Measurements from ENCODE around the gene TMEM238. TPM values are rescaled to one million over a fixed set of nuclear protein-coding genes. Genes with fewer than 3 reads are reported as not detected.
"Not testable (repeated sequence)": the region's sequence is repeated elsewhere in the genome, so short reads cannot be mapped to it uniquely, and the experiment has no call there.

TMEM238 gene
- total RNA-seq, 2 experiments from 2014 or later = 23.6 to 26.7 TPM

DNA sequence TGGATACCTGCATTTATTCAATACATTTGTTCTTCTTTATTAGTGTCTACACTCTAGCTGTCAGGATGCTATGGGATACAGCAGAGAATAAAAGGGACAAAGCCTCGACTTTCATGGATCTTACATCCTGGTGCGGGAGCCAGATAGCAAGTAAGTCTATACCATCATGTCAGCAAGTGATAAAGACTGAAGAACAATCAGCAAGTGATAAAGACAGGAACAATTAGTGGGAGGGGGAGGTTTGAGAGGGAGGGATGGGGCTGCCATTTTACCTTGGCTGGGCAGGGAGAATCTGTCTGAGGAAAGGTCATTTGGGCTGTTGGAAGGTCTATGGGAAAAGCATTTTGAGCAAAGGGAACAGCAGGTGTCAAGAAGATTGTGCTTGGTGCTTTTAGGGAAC lies 26.1 kb upstream of the TMEM238 start:
- Mint-ChIP-seq H3K27me3 (ENCODE audit: low read depth) (peaks cover 13% of the 10 kb centered on the region), H3K9me3 (ENCODE audit: insufficient read depth) (peaks cover 7% of the 10 kb centered on the region), H3K4me1 (ENCODE audit: low read depth) (peaks cover 26% of the 10 kb centered on the region), H3K4me3 (no peak overlapping the region), H3K27ac (no peak overlapping the region), H3K36me3 (ENCODE audit: low read depth) (peaks cover 38% of the 10 kb centered on the region)
- ATAC-seq = no peak
- ChIA-PET POLR2A (no interaction called here), CTCF (interaction anchor here (1.6 kb wide), 1 partner anchor 529 kb away, joined by 3 read pairs; no protein-coding TSS in a partner anchor)
- DNase-seq = no peak

DNA sequence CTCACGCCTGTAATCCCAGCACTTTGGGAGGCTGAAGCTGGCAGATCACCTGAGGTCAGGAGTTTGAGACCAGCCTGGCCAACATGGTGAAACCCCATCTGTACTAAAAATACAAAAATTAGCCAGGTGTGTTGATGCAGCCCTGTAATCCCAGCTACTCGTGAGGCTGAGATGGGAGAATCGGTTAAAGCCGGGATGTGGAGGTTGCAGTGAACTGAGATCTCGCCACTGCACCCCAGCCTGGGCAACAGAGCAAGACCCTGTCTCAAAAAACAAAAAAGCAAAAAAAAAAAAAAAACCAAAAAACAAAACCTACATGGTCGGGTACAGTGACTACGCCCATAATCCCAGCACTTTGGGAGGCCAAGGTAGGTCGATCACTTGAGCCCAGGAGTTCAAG lies 25.1 kb upstream of the TMEM238 start:
- Mint-ChIP-seq H3K27ac (peak overlapping the region; percentile 99), H3K4me1 (ENCODE audit: low read depth) (peaks cover 28% of the 10 kb centered on the region), H3K36me3 (ENCODE audit: low read depth) (peaks cover 45% of the 10 kb centered on the region)
- H3K9me3 Mint-ChIP-seq (ENCODE audit: insufficient read depth); H3K27me3 Mint-ChIP-seq (ENCODE audit: low read depth); H3K4me3 Mint-ChIP-seq; DNase-seq; ATAC-seq: not testable (repeated sequence)
- POLR2A ChIA-PET = interaction anchor here (0.6 to 1.5 kb wide), 4 partner anchors 22 to 302 kb away, joined by 3 to 4 read pairs (median 4); no protein-coding TSS in a partner anchor
- CTCF ChIA-PET = interaction anchor here (0.6 to 1.1 kb wide), 4 partner anchors 58 to 303 kb away, joined by 3 read pairs; partner anchors contain the start of gene KMT5C

DNA sequence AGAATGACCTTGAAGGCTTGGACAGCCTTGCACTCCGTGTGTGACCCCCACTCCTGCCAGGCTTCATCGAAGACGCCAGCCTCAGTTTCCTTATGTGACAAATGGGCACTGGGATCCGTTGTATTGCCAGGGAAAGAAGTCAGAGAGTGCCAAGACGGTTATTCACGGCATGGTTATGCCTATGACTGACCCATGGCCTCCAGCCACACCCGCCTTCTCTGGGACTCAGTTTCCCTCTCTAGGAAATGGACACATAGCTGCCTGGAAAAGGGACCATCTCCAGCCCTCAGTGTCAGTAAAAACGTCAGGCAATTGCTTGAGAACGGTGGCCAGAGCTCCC lies 24.4 kb upstream of the TMEM238 start:
- CTCF ChIA-PET = interaction anchor here (0.6 to 1.1 kb wide), 3 partner anchors 59 to 302 kb away, joined by 3 read pairs; partner anchors contain the start of gene KMT5C
- DNase-seq = no peak

GRCh38 chr19:55407800-55408532 lies 23.9 kb upstream of the TMEM238 start:
- H3K4me3 Mint-ChIP-seq = peak overlapping the region; percentile 96
- H3K27me3 Mint-ChIP-seq (ENCODE audit: low read depth) = peaks cover 8% of the 10 kb centered on the region
- H3K27ac Mint-ChIP-seq = peak overlapping the region; percentile 99
- H3K9me3 Mint-ChIP-seq (ENCODE audit: insufficient read depth) = peaks cover 7% of the 10 kb centered on the region
- H3K36me3 Mint-ChIP-seq (ENCODE audit: low read depth) = peaks cover 55% of the 10 kb centered on the region
- ChIA-PET CTCF (interaction anchor here (1.0 to 1.5 kb wide), 3 partner anchors 54 to 116 kb away, joined by 3 to 5 read pairs (median 3); partner anchors contain the start of genes ISOC2 and KMT5C), POLR2A (interaction anchor here (0.5 to 10.8 kb wide), 28 partner anchors 9 to 323 kb away, joined by 3 to 213 read pairs (median 4); partner anchors contain the start of genes FIZ1, ISOC2, KMT5C and NAT14)
- peak; percentile 92 for ATAC-seq
- peaks cover 38% of the 10 kb centered on the region for H3K4me1 Mint-ChIP-seq (ENCODE audit: low read depth)
- peak; percentile 99 for DNase-seq

More for the DNA sequence above, 24.4 kb upstream of the TMEM238 start:
- POLR2A ChIA-PET = interaction anchor here (0.6 to 1.5 kb wide), 4 partner anchors 21 to 302 kb away, joined by 3 to 4 read pairs (median 4); no protein-coding TSS in a partner anchor
- Mint-ChIP-seq H3K9me3 (ENCODE audit: insufficient read depth) (peaks cover 7% of the 10 kb centered on the region), H3K36me3 (ENCODE audit: low read depth) (peaks cover 51% of the 10 kb centered on the region), H3K4me1 (ENCODE audit: low read depth) (peaks cover 34% of the 10 kb centered on the region), H3K27ac (peak overlapping the region; percentile 99), H3K4me3 (peak overlapping the region; percentile 96), H3K27me3 (ENCODE audit: low read depth) (peaks cover 8% of the 10 kb centered on the region)
- ATAC-seq = no peak

DNA sequence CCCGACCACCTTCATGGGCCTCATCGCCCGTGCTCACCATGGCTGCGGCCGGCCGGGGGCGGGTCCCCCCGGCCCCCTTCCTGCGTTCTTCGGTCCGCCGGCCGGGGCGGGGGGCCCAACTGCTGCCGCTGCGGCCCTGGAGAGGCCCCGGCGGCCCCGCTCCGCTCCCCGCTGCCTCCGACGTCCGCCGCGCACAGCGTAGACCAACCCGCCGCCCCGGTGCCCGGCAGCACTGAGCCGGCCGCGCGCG lies 23.4 kb upstream of the TMEM238 start, which contains the start of gene UBE2S:
Gene UBE2S, minus strand, starts transcription at position 239 of the 250 bp plus-strand sequence. Its CDS starts 199 bp downstream, at position 40.
- H3K4me3 Mint-ChIP-seq = peak within 1 kb of the TSS; percentile 96
- peak; percentile 69 for ATAC-seq
- ChIA-PET POLR2A (interaction anchor here (0.6 to 10.8 kb wide), 29 partner anchors 10 to 323 kb away, joined by 3 to 213 read pairs (median 4); partner anchors contain the start of genes FIZ1, KMT5C, NAT14 and PPP6R1), CTCF (interaction anchor here (1.0 to 1.5 kb wide), 3 partner anchors 54 to 115 kb away, joined by 3 to 5 read pairs (median 3); partner anchors contain the start of genes ISOC2 and KMT5C)
- H3K27me3 Mint-ChIP-seq (ENCODE audit: low read depth); DNase-seq; H3K9me3 Mint-ChIP-seq (ENCODE audit: insufficient read depth): not testable (repeated sequence)
- H3K27ac Mint-ChIP-seq = peak within 1 kb of the TSS; percentile 99
- peaks cover 60% of the 10 kb centered on the region for H3K36me3 Mint-ChIP-seq (ENCODE audit: low read depth)
- H3K4me1 Mint-ChIP-seq (ENCODE audit: low read depth) = peaks cover 43% of the 10 kb centered on the region

DNA sequence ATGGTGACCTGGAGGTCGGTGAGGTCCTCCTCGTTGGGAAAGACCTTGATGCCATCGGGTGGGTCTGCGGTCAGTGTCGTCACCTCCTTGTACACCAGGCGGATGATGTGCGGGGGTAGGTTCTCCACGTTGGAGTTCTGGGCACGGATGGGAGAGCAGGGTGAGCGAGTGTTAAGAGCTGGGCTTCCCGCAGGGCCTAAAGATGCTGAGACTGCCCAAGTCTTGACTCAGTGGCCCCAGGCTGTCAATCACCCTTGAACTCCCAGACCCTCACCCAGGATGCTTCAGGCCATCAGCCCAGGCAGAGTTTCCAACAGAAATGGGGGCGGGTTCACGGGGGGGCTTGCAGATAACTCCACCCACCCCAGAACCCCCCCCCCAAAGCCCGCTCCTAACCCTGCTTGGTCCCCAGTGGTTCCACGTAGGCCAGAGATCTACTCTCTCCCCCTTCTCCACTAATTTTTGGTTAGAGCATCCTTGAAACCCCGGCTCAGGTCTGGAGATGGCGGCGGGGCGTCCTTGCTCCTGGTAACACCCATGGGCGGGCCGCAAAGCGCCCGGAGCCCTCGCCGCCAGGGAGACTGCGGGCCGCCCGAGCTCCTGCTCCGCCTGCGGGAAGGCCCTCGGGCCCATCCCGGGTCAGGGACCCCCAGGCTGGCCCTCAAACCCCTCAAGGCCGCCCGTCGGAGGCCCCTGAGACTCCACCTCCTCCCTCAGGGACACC lies 22.9 kb upstream of the TMEM238 start:
- Mint-ChIP-seq H3K27me3 (ENCODE audit: low read depth) (peaks cover 6% of the 10 kb centered on the region), H3K9me3 (ENCODE audit: insufficient read depth) (peaks cover 7% of the 10 kb centered on the region), H3K36me3 (ENCODE audit: low read depth) (peaks cover 65% of the 10 kb centered on the region), H3K4me3 (peak overlapping the region; percentile 96), H3K4me1 (ENCODE audit: low read depth) (peaks cover 48% of the 10 kb centered on the region), H3K27ac (peak overlapping the region; percentile 90)
- DNase-seq = peak; percentile 47
- POLR2A ChIA-PET = interaction anchor here (0.6 to 10.8 kb wide), 28 partner anchors 9 to 1206 kb away, joined by 3 to 213 read pairs (median 4); partner anchors contain the start of genes FIZ1, KMT5C, NAT14 and PPP6R1
- CTCF ChIA-PET = interaction anchor here (1.0 to 2.0 kb wide), 4 partner anchors 55 to 115 kb away, joined by 3 to 5 read pairs (median 4); partner anchors contain the start of genes ISOC2 and KMT5C
- no peak for ATAC-seq

DNA sequence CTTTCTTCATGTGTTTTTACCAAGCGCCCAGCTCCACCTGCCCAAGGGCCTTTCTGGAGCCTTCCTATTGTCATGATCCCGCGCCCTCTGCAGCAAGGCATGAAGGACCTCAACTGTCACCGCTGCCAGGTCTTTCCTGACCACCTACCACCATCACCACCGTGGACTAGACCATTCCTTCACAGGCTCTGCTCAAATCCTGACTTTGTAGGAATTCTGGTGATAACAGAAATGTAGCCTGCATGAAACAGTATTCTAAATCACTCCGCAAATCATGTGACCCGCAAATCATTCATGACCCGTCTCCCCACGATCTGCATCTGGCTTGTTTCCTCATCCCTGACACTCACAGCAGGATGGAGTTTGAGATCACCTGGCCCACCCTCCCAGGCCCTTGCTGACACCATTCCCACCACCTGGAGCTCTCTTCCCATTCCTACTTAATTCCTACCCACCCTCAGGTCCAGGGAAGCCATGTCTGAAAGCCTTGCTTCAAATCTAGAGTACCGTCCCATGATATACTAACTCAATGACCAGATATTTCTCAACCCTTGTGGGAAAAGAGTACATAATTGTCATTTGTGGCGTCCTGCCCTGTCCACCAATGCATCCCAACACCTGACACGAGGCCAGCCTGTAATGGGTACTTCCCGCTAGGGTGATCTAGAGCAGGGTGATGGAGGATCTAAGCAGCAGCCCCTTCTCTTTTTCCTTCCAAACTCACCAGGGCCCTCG lies 22.2 kb upstream of the TMEM238 start:
- CTCF ChIA-PET = interaction anchor here (1.4 to 2.0 kb wide), 3 partner anchors 12 to 114 kb away, joined by 3 to 5 read pairs (median 4); no protein-coding TSS in a partner anchor

GRCh38 chr19:55405638-55406037 lies 21.5 kb upstream of the TMEM238 start:
- Mint-ChIP-seq H3K27me3 (ENCODE audit: low read depth) (no peaks in the 10 kb centered on the region), H3K4me1 (ENCODE audit: low read depth) (peaks cover 51% of the 10 kb centered on the region), H3K27ac (peak overlapping the region; percentile 90), H3K36me3 (ENCODE audit: low read depth) (peaks cover 75% of the 10 kb centered on the region), H3K9me3 (ENCODE audit: insufficient read depth) (peaks cover 7% of the 10 kb centered on the region), H3K4me3 (peak overlapping the region; percentile 96)
- ChIA-PET CTCF (interaction anchor here (1.4 to 2.0 kb wide), 2 partner anchors 13 to 99 kb away, joined by 3 to 4 read pairs; no protein-coding TSS in a partner anchor), POLR2A (interaction anchor here (0.7 to 10.8 kb wide), 4 partner anchors 8 to 232 kb away, joined by 3 to 213 read pairs (median 12); partner anchors contain the start of genes RPL28 and TMEM238)
- ATAC-seq = no peak
- no peak for DNase-seq

More for the DNA sequence above, 22.2 kb upstream of the TMEM238 start:
- peaks cover 7% of the 10 kb centered on the region for H3K9me3 Mint-ChIP-seq (ENCODE audit: insufficient read depth)
- peaks cover 69% of the 10 kb centered on the region for H3K36me3 Mint-ChIP-seq (ENCODE audit: low read depth)
- H3K27me3 Mint-ChIP-seq (ENCODE audit: low read depth) = peaks cover 4% of the 10 kb centered on the region
- DNase-seq (no peak), ATAC-seq (no peak)
- H3K4me1 Mint-ChIP-seq (ENCODE audit: low read depth) = peaks cover 51% of the 10 kb centered on the region
- H3K4me3 Mint-ChIP-seq = peak overlapping the region; percentile 96
- POLR2A ChIA-PET = interaction anchor here (0.7 to 10.8 kb wide), 7 partner anchors 9 to 232 kb away, joined by 3 to 213 read pairs (median 6); partner anchors contain the start of genes RPL28 and TMEM238
- H3K27ac Mint-ChIP-seq = peak overlapping the region; percentile 90

DNA sequence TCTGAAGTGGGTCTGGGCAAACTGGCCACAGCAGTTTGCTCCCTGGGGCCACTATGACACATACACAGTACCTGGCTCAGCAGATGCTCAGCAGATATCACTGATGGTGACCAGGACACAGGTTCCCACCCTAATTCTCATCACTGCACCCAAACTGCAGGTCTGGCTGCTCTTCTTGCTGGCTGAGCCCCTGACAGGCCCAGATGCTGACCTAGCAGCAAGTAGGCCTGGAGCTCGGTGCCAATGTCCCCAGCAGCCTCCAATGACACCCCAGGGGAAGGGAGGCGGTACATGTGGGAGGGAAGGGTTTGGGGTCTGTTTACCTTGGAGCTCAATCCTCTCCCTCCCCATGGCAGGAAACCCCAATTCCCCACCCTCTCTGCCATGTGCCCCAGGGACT lies 18.4 kb upstream of the TMEM238 start:
- DNase-seq = no peak
- no peak for ATAC-seq
- no peak overlapping the region for H3K4me3 Mint-ChIP-seq
- no peaks in the 10 kb centered on the region for H3K27me3 Mint-ChIP-seq (ENCODE audit: low read depth)
- H3K4me1 Mint-ChIP-seq (ENCODE audit: low read depth) = peaks cover 54% of the 10 kb centered on the region
- POLR2A ChIA-PET = interaction anchor here (0.5 to 10.8 kb wide), 4 partner anchors 14 to 99 kb away, joined by 3 to 213 read pairs (median 3); partner anchors contain the start of genes KMT5C, RPL28 and TMEM238
- CTCF ChIA-PET = interaction anchor here (1.1 kb wide), 1 partner anchor 15 kb away, joined by 3 read pairs; no protein-coding TSS in a partner anchor
- H3K36me3 Mint-ChIP-seq (ENCODE audit: low read depth) = peaks cover 70% of the 10 kb centered on the region
- no peaks in the 10 kb centered on the region for H3K9me3 Mint-ChIP-seq (ENCODE audit: insufficient read depth)
- no peak overlapping the region for H3K27ac Mint-ChIP-seq

DNA sequence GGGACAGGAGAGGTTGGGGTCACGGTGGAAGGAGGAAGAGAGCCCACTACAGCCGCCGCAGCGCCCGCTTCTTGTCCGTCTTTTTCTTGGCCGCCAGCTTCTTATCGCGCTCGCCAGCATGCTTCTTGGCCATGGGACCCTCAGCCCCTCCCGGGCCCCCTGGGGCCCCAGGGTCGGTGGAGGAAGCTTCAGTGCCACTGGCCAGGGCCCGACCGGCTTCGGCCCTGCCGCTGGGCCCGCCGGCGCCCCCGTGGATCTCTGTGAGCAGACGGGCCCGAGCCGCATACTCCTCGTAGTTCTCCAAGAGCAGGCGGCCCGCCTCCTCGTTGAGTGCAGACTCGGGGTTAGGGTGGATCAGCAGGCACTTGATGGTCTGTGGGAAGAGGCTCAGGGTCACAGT lies 17.3 kb upstream of the TMEM238 start:
- ATAC-seq; DNase-seq; H3K9me3 Mint-ChIP-seq (ENCODE audit: insufficient read depth); H3K27me3 Mint-ChIP-seq (ENCODE audit: low read depth); H3K4me3 Mint-ChIP-seq; CTCF ChIA-PET; H3K27ac Mint-ChIP-seq: not testable (repeated sequence)
- H3K36me3 Mint-ChIP-seq (ENCODE audit: low read depth) = peaks cover 63% of the 10 kb centered on the region
- POLR2A ChIA-PET = interaction anchor here (10.8 kb wide), 1 partner anchor 13 kb away, joined by 213 read pairs; the partner anchor contains the start of genes RPL28 and TMEM238
- peaks cover 51% of the 10 kb centered on the region for H3K4me1 Mint-ChIP-seq (ENCODE audit: low read depth)

All from activated CD8-positive, alpha-beta T cell treated with anti-CD3 and anti-CD28 coated beads, Interleukin-2, amount 10 ng/mL, durations not matched to agents 7 days and 5 days (primary cell).